Ishikawa (cell line): Measurements from ENCODE around the gene LARP6.

Experiments used
- CEBPB ChIP-seq: IDR thresholded peaks from 2 replicates; pipeline ENCODE4 v1.6.1; 2012
- CREB1 ChIP-seq: IDR thresholded peaks from 2 replicates; pipeline ENCODE4 v1.6.1; 2012; ENCODE audit warnings: low read depth
- EGR1 ChIP-seq: IDR thresholded peaks from 2 replicates; pipeline ENCODE4 v1.6.1; 2012
- EP300 ChIP-seq: IDR thresholded peaks from 2 replicates; pipeline ENCODE4 v1.6.1; 2012; ENCODE audit warnings: borderline replicate concordance
- FOXM1 ChIP-seq: IDR thresholded peaks from 2 replicates; pipeline ENCODE4 v1.6.1; 2012; ENCODE audit warnings: low read depth, borderline replicate concordance
- MAX ChIP-seq: IDR thresholded peaks from 2 replicates; pipeline ENCODE4 v1.6.1; 2012
- NFIC ChIP-seq: IDR thresholded peaks from 2 replicates; pipeline ENCODE4 v1.6.1; 2012
- RAD21 ChIP-seq: IDR thresholded peaks from 2 replicates; pipeline ENCODE4 v1.6.1; 2012; ENCODE audit warnings: low read depth
- REST ChIP-seq: IDR thresholded peaks from 2 replicates; pipeline ENCODE4 v1.6.1; 2012; ENCODE audit warnings: low read depth, mild to moderate bottlenecking
- TAF1 ChIP-seq: IDR thresholded peaks from 2 replicates; pipeline ENCODE4 v1.6.1; 2012; ENCODE audit warnings: low read depth, mild to moderate bottlenecking
- TCF12 ChIP-seq: IDR thresholded peaks from 2 replicates; pipeline ENCODE4 v1.6.1; 2012; ENCODE audit warnings: low read depth
- TEAD4 ChIP-seq: IDR thresholded peaks from 2 replicates; pipeline ENCODE4 v1.6.1; 2012
- USF1 ChIP-seq: IDR thresholded peaks from 2 replicates; pipeline ENCODE4 v1.6.1; 2012
- YY1 ChIP-seq: IDR thresholded peaks from 2 replicates; pipeline ENCODE4 v1.6.1; 2012; ENCODE audit warnings: low read depth

- TF ChIP-seq FOXM1, result no peak
- TF ChIP-seq REST, result no peak
- TF ChIP-seq MAX, result no peak
- TF ChIP-seq USF1, result no peak
- TF ChIP-seq YY1, result no peak
- TF ChIP-seq CREB1, result no peak
- TF ChIP-seq EP300, result no peak
- TF ChIP-seq RAD21, result no peak
- TF ChIP-seq EGR1, result no peak
- no peak for TF ChIP-seq CEBPB
- no peak for TF ChIP-seq NFIC
- no peak for TF ChIP-seq TAF1
- TF ChIP-seq TEAD4, result no peak
- TF ChIP-seq TCF12, result no peak
Measured at GRCh38 chr15:70827721-70828120, 26.2 kb downstream of the LARP6 start.
